Measurements from ENCODE around the gene CRYBG1. TPM values are rescaled to one million over a fixed set of nuclear protein-coding genes. Genes with fewer than 3 reads are reported as not detected.

The CRYBG1 gene
- polyA plus RNA-seq, 1 experiment, result 0.75 TPM

- peak overlapping the region; percentile 23 for H3K4me3 ChIP-seq (ENCODE audit: low read depth, low read length)
- H3K27me3 ChIP-seq (ENCODE audit: control insufficient read depth, insufficient read depth, low read length), result peaks cover 9% of the 10 kb centered on the region
- no peak for DNase-seq (ENCODE audit: low read depth)
- peak; percentile 21; the same call in 1 of the 2 replicates for TF ChIP-seq CTCF (IDR thresholded peaks at IDR 0.05; ENCODE audit: insufficient read depth, low read depth, low read length)
- POLR2A ChIA-PET, result interaction anchor here (0.7 kb wide), 1 partner anchor 102 kb away, joined by 4 read pairs; no protein-coding TSS in a partner anchor
- CTCF ChIA-PET, result interaction anchor here (0.7 to 1.4 kb wide), 2 partner anchors 56 to 488 kb away, joined by 3 to 7 read pairs; no protein-coding TSS in a partner anchor
- H3K36me3 ChIP-seq (ENCODE audit: control insufficient read depth, insufficient read depth, low read length), result no peaks in the 10 kb centered on the region
Measured at GRCh38 chr6:106510090-106510970, 149.8 kb downstream of the CRYBG1 start.

DNA sequence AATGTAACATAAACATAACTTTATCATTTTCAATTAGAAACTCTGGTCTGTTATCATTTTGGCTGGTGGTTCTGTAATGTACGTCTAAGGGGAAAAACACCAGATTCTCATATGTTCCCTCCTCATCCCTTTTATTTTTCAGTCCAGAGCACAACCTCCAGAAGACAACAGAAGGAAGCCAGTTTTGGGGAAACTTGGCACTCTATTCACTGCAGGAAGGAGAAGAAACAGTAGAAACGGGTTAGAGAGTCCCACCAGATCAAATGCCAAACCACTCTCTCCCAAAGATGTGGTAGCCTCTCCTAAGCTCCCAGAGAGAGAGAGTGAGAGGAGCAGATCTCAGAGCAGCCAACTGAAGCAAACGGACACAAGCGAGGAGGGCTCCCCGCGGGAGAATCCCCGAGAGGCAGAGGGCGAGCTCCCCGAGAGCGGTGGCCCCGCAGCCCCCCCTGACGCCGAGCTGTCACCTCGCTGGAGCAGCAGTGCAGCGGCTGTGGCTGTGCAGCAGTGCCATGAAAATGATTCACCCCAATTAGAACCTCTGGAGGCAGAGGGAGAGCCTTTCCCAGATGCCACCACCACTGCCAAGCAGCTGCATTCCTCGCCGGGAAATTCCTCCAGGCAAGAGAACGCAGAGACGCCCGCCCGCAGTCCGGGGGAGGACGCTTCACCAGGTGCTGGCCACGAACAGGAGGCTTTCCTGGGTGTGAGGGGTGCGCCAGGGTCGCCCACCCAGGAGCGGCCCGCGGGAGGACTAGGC is 151.0 kb downstream of the CRYBG1 start:
- ChIA-PET POLR2A (no interaction called here), CTCF (interaction anchor here (0.6 to 1.5 kb wide), 5 partner anchors 29 to 60 kb away, joined by 3 to 7 read pairs (median 3); no protein-coding TSS in a partner anchor)
- DNase-seq (ENCODE audit: low read depth), result no peak
- H3K4me3 ChIP-seq (ENCODE audit: low read depth, low read length), result peak overlapping the region; percentile 70
- TF ChIP-seq CTCF (IDR thresholded peaks at IDR 0.05; ENCODE audit: insufficient read depth, low read depth, low read length), result no peak
- no peaks in the 10 kb centered on the region for H3K36me3 ChIP-seq (ENCODE audit: control insufficient read depth, insufficient read depth, low read length)
- peaks cover 9% of the 10 kb centered on the region for H3K27me3 ChIP-seq (ENCODE audit: control insufficient read depth, insufficient read depth, low read length)

GRCh38 chr6:106512048-106512967 is 151.8 kb downstream of the CRYBG1 start:
- no peak for DNase-seq (ENCODE audit: low read depth)
- Histone ChIP-seq H3K27me3 (ENCODE audit: control insufficient read depth, insufficient read depth, low read length) (peaks cover 9% of the 10 kb centered on the region), H3K4me3 (ENCODE audit: low read depth, low read length) (peak overlapping the region; percentile 70), H3K36me3 (ENCODE audit: control insufficient read depth, insufficient read depth, low read length) (no peaks in the 10 kb centered on the region)
- POLR2A ChIA-PET, result no interaction called here
- CTCF ChIA-PET, result interaction anchor here (0.6 to 1.5 kb wide), 6 partner anchors 19 to 61 kb away, joined by 3 to 5 read pairs (median 3); no protein-coding TSS in a partner anchor
- peak; percentile 35; the same call in 1 of the 2 replicates for TF ChIP-seq CTCF (IDR thresholded peaks at IDR 0.05; ENCODE audit: insufficient read depth, low read depth, low read length)

DNA sequence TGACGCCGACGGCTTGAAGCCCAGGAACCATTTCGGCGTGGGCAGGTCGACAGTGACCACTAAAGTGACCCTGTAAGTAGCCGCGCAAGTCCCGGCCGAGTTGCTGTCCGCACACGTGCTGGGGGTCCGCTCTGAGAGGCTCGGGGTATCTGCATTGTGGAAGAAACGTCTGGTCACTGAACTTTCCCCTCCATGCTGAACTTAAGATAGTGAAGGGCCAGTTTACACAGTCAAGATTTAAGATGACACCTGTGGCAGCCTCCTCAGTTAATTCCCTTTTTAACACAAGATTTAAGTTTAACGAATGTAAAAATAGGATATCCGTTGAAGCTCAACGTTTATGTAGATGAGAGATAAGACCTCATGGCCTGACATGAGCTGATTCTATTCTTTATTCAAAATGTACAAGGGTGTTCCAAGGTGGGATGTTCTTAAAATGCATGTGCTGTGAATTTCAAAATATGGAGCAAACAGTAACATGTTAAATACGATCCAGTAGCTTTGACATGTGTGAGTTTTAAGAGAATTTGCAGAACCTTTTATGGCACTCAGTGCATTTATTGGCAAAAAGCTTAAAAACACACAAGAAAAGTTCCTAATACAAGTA is 152.6 kb downstream of the CRYBG1 start:
- Histone ChIP-seq H3K27me3 (ENCODE audit: control insufficient read depth, insufficient read depth, low read length) (peaks cover 9% of the 10 kb centered on the region), H3K36me3 (ENCODE audit: control insufficient read depth, insufficient read depth, low read length) (no peaks in the 10 kb centered on the region), H3K4me3 (ENCODE audit: low read depth, low read length) (peak overlapping the region; percentile 70)
- ChIA-PET POLR2A (interaction anchor here (0.6 kb wide), 1 partner anchor 26 kb away, joined by 3 read pairs; no protein-coding TSS in a partner anchor), CTCF (interaction anchor here (0.6 to 1.5 kb wide), 3 partner anchors 18 to 115 kb away, joined by 3 to 5 read pairs (median 3); no protein-coding TSS in a partner anchor)
- no peak for TF ChIP-seq CTCF (IDR thresholded peaks at IDR 0.05; ENCODE audit: insufficient read depth, low read depth, low read length)
- no peak for DNase-seq (ENCODE audit: low read depth)

All from BJ (cell line).